GM21723 (cell line): ENCODE measurements around the gene IL17C.

Experiments used
- ATAC-seq: cut with Tn5 transposase; IDR thresholded peaks from one replicate; pipeline ENCODE4 v1.9.1; 2021; ENCODE audit warnings: mild to moderate bottlenecking, moderate library complexity; ENCODE audit not compliant: unreplicated experiment

Gene IL17C

DNA sequence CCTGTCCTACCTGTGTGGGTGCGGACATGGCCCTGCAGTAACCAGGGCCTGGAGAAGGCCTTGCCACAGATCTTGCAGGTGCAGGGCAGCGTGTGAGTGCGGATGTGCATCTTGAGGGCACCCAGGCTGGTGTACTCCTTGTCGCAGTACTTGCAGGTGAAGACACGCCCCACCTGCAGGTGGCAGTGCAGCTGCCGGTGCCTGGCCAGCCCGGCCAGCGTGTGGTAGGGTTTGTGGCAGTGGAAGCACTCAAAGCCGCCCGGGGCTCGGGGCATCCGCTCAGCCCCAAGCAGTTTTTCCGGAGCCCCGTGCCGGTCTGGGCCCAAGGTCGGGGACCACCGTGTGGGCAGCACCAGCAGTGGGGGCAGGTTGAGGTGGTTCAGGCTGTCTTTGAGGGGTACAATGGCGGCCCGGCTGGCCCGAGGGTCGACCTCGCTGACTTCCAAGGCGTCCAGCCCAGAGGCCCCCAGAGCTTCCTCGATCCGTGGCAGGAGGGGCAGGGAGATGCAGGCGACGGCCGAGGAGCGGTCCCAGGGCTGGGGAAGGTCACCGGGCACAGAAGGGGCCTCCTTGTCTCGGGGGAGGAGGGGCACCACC is 42.8 kb downstream of the IL17C start:
- ATAC-seq, result no peak

DNA sequence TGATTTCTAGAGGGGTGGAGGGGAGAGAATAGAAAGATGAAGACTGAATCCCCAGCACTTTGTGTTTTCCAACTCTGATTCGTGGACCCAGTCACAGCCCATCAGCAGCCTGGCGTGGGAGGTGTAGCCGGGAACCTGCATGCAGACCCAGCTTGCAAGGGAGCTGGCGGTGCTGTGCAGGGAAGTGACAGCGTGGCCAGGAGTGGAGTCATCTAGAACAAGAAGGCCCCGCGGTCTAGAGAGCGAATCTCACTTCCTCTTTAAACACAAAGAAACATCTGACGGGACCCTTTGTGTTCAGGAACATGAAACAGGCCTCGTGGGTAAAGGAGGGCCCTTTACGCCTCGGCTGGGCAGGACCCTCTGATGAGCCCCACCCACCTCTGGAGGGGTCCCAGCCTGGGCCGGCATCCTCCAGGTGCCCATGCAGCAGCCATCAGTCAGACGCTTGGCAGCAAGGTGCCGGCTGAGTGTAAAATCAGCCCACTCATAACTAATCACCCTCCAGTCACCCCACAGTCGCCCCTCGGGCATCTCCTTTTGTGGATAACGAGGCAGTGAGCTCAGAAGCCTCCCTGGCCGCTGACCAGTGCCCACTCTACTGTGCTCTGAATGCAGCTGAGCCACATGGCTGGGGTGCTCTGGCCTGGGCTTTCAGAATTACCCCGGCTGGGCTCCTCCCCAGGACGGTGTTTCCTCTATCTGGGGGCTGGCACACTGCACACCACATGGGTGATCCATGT is 43.5 kb downstream of the IL17C start:
- peak; percentile 72 for ATAC-seq

DNA sequence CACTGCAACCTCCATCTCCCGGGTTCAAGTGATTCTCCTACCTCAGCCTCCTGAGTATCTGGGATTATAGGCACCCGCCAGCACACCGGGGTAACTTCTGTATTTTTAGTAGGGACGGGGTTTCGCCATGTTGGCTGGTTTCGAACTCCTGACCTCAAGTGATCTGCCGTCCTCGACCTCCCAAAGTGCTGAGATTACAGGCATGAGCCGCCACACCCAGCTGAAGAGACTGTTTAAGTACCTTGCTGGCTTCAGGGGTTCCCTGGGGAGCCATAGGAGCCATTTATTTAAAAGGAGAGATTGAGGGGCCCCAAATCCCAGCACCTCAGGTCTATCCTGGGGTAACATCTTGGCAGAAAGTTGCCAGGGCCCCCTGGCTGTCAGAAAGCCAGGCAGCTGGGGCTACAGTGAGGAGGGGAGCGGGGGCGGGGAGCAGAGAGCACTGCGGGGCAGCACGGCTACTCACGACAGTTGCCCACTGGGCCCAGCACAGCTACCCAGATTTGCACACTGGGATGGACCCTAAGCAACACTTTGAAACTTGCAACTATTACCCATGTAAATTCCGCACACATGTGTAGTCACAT is 46.3 kb downstream of the IL17C start:
- ATAC-seq, result no peak

- ATAC-seq, result no peak
Measured at GRCh38 chr16:88685156-88686061, 47.0 kb downstream of the IL17C start.

GRCh38 chr16:88686062-88686438 is 47.7 kb downstream of the IL17C start:
- ATAC-seq, result peak; percentile 17

DNA sequence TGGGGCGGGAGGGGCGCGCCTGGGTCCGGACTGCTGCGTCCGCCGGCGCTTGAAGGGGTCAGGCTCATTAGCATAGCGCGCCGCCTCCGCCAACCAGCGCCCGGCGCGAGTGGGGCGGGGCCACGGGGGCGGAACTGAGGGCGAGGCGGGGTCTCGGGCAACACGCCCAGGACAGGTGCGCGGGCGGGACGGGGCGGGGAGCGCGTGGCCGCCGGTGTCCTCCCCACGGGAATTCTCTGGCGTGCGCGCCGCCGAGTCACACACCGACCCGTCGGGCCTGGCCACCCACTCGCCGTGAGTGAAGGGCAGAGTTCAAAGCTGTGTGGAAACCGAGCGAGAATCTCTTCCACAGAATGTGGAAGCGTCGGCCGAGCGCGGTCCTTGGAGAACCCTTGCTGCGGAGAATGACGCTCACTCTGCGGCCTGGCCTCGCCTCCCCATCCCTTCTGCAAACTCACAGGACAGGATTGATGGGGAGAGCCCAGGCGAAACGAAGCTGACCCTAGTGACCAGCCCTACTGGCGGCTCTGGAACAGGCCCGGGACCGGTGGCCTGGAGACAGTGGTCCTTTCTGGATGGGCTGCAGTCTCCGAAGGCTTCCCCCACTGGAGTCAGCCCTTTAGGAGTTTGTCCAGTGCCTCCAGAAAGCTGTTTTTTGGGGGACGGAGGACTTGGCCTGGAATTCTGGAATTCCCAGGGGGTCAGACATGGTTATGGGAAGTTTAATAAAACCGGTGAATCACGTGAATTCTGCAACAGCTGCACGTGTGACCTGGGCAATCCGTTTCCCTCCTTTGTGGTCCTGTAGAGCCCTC is 48.3 kb downstream of the IL17C start, which contains the start of gene SNAI3:
Gene SNAI3, minus strand, starts transcription at position 69 of the 815 bp plus-strand sequence. CDS start 101 bp downstream, outside the sequence.
- peak; percentile 69 for ATAC-seq

DNA sequence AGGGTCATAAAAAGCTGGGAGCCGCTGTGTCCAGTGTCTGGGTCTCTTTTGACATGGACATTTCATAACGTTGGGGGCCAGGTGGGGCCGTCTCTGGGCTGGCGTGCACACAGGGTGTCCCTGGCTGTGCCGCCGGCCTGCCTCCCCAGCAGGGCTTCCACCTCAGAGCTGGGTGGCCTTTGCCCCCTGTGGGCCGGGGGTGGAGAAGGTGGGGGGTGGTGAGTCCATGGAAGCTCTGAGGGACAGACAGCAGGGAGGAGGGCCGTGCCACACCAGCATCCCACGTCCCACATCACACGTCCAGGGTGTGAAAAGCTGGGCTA is 48.8 kb downstream of the IL17C start:
- ATAC-seq, result no peak

- no peak for ATAC-seq
Measured at GRCh38 chr16:88687676-88688012, 49.3 kb downstream of the IL17C start.

GRCh38 chr16:88688013-88688778 is 49.8 kb downstream of the IL17C start:
- no peak for ATAC-seq
